Measurements from ENCODE around the gene CAMSAP3.

Gene CAMSAP3

GRCh38 chr19:7618771-7619510 lies 23.3 kb downstream of the CAMSAP3 start:
- DNase-seq (no peak), ATAC-seq (ENCODE audit: insufficient read depth, low read depth) (no peak)
- Histone ChIP-seq H2AFZ (ENCODE audit: low read depth, low read length) (no peak overlapping the region), H3K79me2 (ENCODE audit: insufficient read depth, low read length) (no peaks in the 10 kb centered on the region), H3K4me1 (ENCODE audit: insufficient read depth, low read length) (no peaks in the 10 kb centered on the region), H3K27me3 (ENCODE audit: insufficient read depth, low read length, poor library complexity) (no peaks in the 10 kb centered on the region), H3K4me3 (ENCODE audit: low read depth in 1 of 2, low read length in 2 of 2) (no peak overlapping the region), H3K9me3 (ENCODE audit: insufficient read depth, low read length, severe bottlenecking) (no peaks in the 10 kb centered on the region), H3K9ac (ENCODE audit: low read depth, low read length) (no peak overlapping the region), H3K27ac (ENCODE audit: low read length) (no peak overlapping the region), H3K4me2 (ENCODE audit: insufficient read depth, low read length) (no peak overlapping the region), H3K36me3 (ENCODE audit: insufficient read depth, low read length) (peaks cover 47% of the 10 kb centered on the region), H4K20me1 (ENCODE audit: insufficient read depth, low read length) (peaks cover 16% of the 10 kb centered on the region)
- TF ChIP-seq EZH2 (IDR thresholded peaks at IDR 0.05; ENCODE audit: borderline replicate concordance, low read depth, low read length, severe bottlenecking) = no peak
- TF ChIP-seq CTCF (IDR thresholded peaks at IDR 0.05; ENCODE audit: borderline replicate concordance, extremely low read depth, low read length, poor library complexity, severe bottlenecking) = no peak

GRCh38 chr19:7619671-7620441 lies 24.2 kb downstream of the CAMSAP3 start:
- H3K9me3 ChIP-seq (ENCODE audit: insufficient read depth, low read length, severe bottlenecking) = no peaks in the 10 kb centered on the region
- H3K9ac ChIP-seq (ENCODE audit: low read depth, low read length) = no peak overlapping the region
- H3K4me2 ChIP-seq (ENCODE audit: insufficient read depth, low read length) = no peak overlapping the region
- no peak for ATAC-seq (ENCODE audit: insufficient read depth, low read depth)
- DNase-seq = no peak
- peaks cover 55% of the 10 kb centered on the region for H3K36me3 ChIP-seq (ENCODE audit: insufficient read depth, low read length)
- TF ChIP-seq CTCF (IDR thresholded peaks at IDR 0.05; ENCODE audit: borderline replicate concordance, extremely low read depth, low read length, poor library complexity, severe bottlenecking) (no peak), EZH2 (IDR thresholded peaks at IDR 0.05; ENCODE audit: borderline replicate concordance, low read depth, low read length, severe bottlenecking) (no peak)
- no peak overlapping the region for H3K27ac ChIP-seq (ENCODE audit: low read length)
- H3K4me3 ChIP-seq (ENCODE audit: low read depth in 1 of 2, low read length in 2 of 2) = no peak overlapping the region
- H2AFZ ChIP-seq (ENCODE audit: low read depth, low read length) = no peak overlapping the region
- no peaks in the 10 kb centered on the region for H3K79me2 ChIP-seq (ENCODE audit: insufficient read depth, low read length)
- H3K4me1 ChIP-seq (ENCODE audit: insufficient read depth, low read length) = no peaks in the 10 kb centered on the region
- no peaks in the 10 kb centered on the region for H3K27me3 ChIP-seq (ENCODE audit: insufficient read depth, low read length, poor library complexity)
- H4K20me1 ChIP-seq (ENCODE audit: insufficient read depth, low read length) = peaks cover 20% of the 10 kb centered on the region

- H3K27me3 ChIP-seq (ENCODE audit: insufficient read depth, low read length, poor library complexity) = no peaks in the 10 kb centered on the region
- H3K79me2 ChIP-seq (ENCODE audit: insufficient read depth, low read length) = peaks cover 2% of the 10 kb centered on the region; the same call in 1 of the 2 replicates
- H3K4me2 ChIP-seq (ENCODE audit: insufficient read depth, low read length) = no peak overlapping the region
- H3K27ac ChIP-seq (ENCODE audit: low read length) = no peak overlapping the region
- no peak overlapping the region for H3K9ac ChIP-seq (ENCODE audit: low read depth, low read length)
- no peak overlapping the region for H3K4me3 ChIP-seq (ENCODE audit: low read depth in 1 of 2, low read length in 2 of 2)
- peaks cover 63% of the 10 kb centered on the region for H3K36me3 ChIP-seq (ENCODE audit: insufficient read depth, low read length)
- H3K9me3 ChIP-seq (ENCODE audit: insufficient read depth, low read length, severe bottlenecking) = no peaks in the 10 kb centered on the region
- TF ChIP-seq CTCF (IDR thresholded peaks at IDR 0.05; ENCODE audit: borderline replicate concordance, extremely low read depth, low read length, poor library complexity, severe bottlenecking) (no peak), EZH2 (IDR thresholded peaks at IDR 0.05; ENCODE audit: borderline replicate concordance, low read depth, low read length, severe bottlenecking) (no peak)
- ATAC-seq (ENCODE audit: insufficient read depth, low read depth) (no peak), DNase-seq (no peak)
- no peak overlapping the region for H2AFZ ChIP-seq (ENCODE audit: low read depth, low read length)
- H4K20me1 ChIP-seq (ENCODE audit: insufficient read depth, low read length) = peaks cover 25% of the 10 kb centered on the region
- no peaks in the 10 kb centered on the region for H3K4me1 ChIP-seq (ENCODE audit: insufficient read depth, low read length)
These were observed 25.1 kb downstream of the CAMSAP3 start for GRCh38 chr19:7620442-7621412.

All from DND-41 (cell line).